Measurements from ENCODE around the gene RPS2.

DNA sequence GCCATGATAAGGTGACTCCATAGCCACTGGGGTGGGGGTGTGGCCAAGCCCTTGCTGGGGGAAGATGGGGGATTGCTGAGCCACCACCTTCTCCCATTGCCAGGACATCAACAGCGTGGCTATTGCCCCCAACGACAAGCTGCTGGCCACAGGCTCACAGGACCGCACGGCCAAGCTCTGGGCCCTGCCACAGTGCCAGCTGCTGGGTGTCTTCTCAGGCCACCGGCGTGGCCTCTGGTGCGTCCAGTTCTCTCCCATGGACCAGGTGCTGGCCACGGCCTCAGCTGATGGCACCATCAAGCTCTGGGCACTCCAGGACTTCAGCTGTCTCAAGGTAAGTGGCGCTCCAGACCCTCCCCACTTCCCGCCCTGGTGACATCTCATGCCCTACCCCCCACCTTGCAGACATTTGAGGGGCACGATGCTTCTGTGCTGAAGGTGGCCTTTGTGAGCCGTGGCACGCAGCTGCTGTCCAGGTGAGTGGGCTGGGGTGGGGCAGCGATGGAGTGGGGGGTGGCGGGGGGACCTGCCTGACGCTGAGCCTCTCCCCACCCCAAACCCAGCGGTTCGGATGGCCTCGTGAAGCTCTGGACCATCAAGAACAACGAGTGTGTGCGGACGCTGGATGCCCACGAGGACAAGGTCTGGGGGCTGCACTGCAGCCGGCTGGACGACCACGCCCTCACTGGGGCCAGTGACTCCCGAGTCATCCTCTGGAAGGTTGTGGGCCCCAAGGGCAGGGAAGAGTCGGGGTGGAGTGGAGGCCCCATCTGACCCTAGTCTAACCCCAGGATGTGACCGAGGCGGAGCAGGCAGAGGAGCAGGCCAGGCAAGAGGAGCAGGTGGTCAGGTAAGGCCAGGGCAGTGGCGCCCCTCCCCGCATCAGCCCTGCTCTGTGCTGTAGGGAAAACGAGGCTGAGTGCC is 12.6 kb upstream of the RPS2 start:
- no peak for TF ChIP-seq POLR2AphosphoS5 (IDR thresholded peaks at IDR 0.05)
- TF ChIP-seq, protein P1, sequence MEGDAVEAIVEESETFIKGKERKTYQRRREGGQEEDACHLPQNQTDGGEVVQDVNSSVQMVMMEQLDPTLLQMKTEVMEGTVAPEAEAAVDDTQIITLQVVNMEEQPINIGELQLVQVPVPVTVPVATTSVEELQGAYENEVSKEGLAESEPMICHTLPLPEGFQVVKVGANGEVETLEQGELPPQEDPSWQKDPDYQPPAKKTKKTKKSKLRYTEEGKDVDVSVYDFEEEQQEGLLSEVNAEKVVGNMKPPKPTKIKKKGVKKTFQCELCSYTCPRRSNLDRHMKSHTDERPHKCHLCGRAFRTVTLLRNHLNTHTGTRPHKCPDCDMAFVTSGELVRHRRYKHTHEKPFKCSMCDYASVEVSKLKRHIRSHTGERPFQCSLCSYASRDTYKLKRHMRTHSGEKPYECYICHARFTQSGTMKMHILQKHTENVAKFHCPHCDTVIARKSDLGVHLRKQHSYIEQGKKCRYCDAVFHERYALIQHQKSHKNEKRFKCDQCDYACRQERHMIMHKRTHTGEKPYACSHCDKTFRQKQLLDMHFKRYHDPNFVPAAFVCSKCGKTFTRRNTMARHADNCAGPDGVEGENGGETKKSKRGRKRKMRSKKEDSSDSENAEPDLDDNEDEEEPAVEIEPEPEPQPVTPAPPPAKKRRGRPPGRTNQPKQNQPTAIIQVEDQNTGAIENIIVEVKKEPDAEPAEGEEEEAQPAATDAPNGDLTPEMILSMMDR (IDR thresholded peaks at IDR 0.05), result no peak
- TF ChIP-seq EP300 (IDR thresholded peaks at IDR 0.05), result no peak
- TF ChIP-seq POLR2A (IDR thresholded peaks at IDR 0.05), result no peak
